ENCODE measurements around the gene PTPRCAP. TPM values are rescaled to one million over a fixed set of nuclear protein-coding genes. Genes with fewer than 3 reads are reported as not detected.
A peak's percentile ranks its signal among the peaks of the same experiment; 100 is the strongest.
"Not testable (repeated sequence)": the region's sequence is repeated elsewhere in the genome, so short reads cannot be mapped to it uniquely, and the experiment has no call there.

The PTPRCAP gene
- total and polyA plus RNA-seq, 2 experiments from 2014 or later = 3.2 to 6.1 TPM

GRCh38 chr11:67406969-67407687 lies 30.4 kb downstream of the PTPRCAP start:
- H3K36me3 ChIP-seq = no peaks in the 10 kb centered on the region

DNA sequence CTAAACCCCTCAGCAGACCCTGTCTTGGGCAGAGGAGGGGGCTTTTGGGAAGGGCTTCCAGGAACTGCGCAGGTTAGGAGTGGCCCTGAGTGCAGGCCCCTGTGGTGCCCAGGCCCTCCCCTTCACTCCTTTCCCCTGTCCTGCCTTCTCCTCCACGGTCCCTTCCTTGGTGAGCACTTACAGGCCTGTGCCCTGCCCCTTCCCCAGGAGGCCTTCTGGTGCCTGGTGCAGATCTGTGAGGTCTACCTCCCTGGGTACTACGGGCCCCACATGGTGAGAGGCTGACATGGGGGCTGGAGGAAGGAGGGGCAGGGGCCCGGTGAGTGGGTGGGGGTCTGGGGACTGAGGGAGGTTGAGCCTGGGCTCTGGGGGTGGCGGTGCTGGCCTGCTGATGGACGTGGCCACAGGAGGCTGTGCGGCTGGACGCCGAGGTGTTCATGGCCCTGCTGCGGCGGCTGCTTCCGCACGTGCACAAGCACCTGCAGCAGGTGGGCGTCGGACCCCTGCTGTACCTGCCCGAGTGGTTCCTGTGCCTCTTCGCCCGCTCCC lies 31.0 kb downstream of the PTPRCAP start:
- Histone ChIP-seq H3K36me3 (no peaks in the 10 kb centered on the region), H3K27ac (no peak overlapping the region), H3K4me3 (no peak overlapping the region), H3K27me3 (no peaks in the 10 kb centered on the region), H3K9me3 (ENCODE audit: low read depth) (no peaks in the 10 kb centered on the region), H3K4me1 (ENCODE audit: low read depth) (peaks cover 5% of the 10 kb centered on the region)
- TF ChIP-seq CTCF (IDR thresholded peaks at IDR 0.05; ENCODE audit: low read depth, low read length) = no peak
- no peak for DNase-seq (ENCODE audit: low read depth in 1 of 2, low spot score in 1 of 2)

More at GRCh38 chr11:67406969-67407687, 30.4 kb downstream of the PTPRCAP start:
- no peak overlapping the region for H3K27ac ChIP-seq
- no peak overlapping the region for H3K4me3 ChIP-seq
- H3K27me3 ChIP-seq = no peaks in the 10 kb centered on the region
- no peak for DNase-seq (ENCODE audit: low read depth in 1 of 2, low spot score in 1 of 2)
- H3K4me1 ChIP-seq (ENCODE audit: low read depth) = peaks cover 4% of the 10 kb centered on the region
- TF ChIP-seq CTCF (IDR thresholded peaks at IDR 0.05; ENCODE audit: low read depth, low read length) = no peak
- H3K9me3 ChIP-seq (ENCODE audit: low read depth) = no peaks in the 10 kb centered on the region

GRCh38 chr11:67405688-67406339 lies 31.7 kb downstream of the PTPRCAP start:
- no peaks in the 10 kb centered on the region for H3K9me3 ChIP-seq (ENCODE audit: low read depth)
- H3K4me1 ChIP-seq (ENCODE audit: low read depth) = peaks cover 6% of the 10 kb centered on the region
- DNase-seq (ENCODE audit: low read depth in 1 of 2, low spot score in 1 of 2) = no peak
- no peak for TF ChIP-seq CTCF (IDR thresholded peaks at IDR 0.05; ENCODE audit: low read depth, low read length)
- H3K36me3 ChIP-seq = no peaks in the 10 kb centered on the region
- H3K4me3 ChIP-seq = no peak overlapping the region
- H3K27me3 ChIP-seq = no peaks in the 10 kb centered on the region
- H3K27ac ChIP-seq = no peak overlapping the region

GRCh38 chr11:67405196-67405567 lies 32.3 kb downstream of the PTPRCAP start:
- no peaks in the 10 kb centered on the region for H3K9me3 ChIP-seq (ENCODE audit: low read depth)
- no peak for TF ChIP-seq CTCF (IDR thresholded peaks at IDR 0.05; ENCODE audit: low read depth, low read length)
- no peak for DNase-seq (ENCODE audit: low read depth in 1 of 2, low spot score in 1 of 2)
- H3K4me3 ChIP-seq = no peak overlapping the region
- no peaks in the 10 kb centered on the region for H3K36me3 ChIP-seq
- H3K27ac ChIP-seq = no peak overlapping the region
- H3K4me1 ChIP-seq (ENCODE audit: low read depth) = peaks cover 10% of the 10 kb centered on the region
- no peaks in the 10 kb centered on the region for H3K27me3 ChIP-seq

DNA sequence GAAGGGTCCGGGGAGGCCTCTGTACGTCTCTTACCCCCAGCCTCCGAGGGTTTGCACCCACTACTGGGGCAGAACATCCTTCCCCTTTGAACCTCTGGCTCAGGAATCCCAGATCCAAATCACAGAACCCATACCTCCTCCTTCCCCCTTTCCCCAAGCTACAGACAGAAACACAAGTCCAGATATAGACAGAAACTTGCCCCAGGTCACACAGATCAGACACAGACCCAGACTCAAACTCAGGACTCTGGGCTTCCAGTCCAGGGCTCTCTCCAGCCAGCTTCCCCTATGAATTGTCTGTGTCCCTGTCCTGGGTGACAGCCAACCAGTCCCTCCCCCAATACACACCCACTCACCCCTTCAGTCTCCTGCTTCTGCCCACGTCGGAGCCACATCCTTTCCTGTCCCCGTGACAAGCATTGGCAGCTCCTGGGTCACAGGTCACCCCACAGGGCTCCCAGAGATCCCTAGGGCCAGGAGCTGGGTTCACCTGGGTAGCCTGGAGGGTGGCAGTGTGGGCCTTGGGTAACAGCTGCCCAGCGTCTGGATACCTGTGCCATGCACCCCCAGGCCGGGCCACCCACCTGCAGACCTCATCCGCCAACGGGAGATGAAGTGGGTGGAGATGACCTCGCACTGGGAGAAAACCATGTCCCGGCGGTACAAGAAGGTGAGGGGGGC lies 32.8 kb downstream of the PTPRCAP start:
- H3K4me1 ChIP-seq (ENCODE audit: low read depth) = peaks cover 10% of the 10 kb centered on the region
- DNase-seq (ENCODE audit: low read depth in 1 of 2, low spot score in 1 of 2) = no peak
- H3K27me3 ChIP-seq = no peaks in the 10 kb centered on the region
- no peaks in the 10 kb centered on the region for H3K36me3 ChIP-seq
- no peaks in the 10 kb centered on the region for H3K9me3 ChIP-seq (ENCODE audit: low read depth)
- H3K4me3 ChIP-seq = no peak overlapping the region
- TF ChIP-seq CTCF (IDR thresholded peaks at IDR 0.05; ENCODE audit: low read depth, low read length) = no peak
- no peak overlapping the region for H3K27ac ChIP-seq

DNA sequence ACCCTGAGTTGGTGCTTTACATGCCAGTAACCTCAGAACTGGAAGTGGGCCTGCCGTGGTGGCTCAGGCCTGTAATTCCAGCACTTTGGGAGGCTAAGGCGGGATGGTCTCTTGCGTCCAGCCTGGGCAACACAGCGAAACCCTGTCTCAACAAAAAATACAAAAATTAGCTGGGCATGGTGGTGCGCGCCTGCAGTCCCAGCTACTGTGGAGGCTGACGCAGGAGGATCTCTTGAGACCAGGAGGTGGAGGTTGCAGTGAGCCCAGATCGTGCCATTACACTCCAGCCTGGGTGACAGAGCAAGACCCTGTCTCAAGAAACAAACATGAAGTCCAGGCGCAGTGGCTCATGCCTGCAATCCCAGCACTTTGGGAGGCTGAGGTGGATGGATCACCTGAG lies 34.4 kb downstream of the PTPRCAP start:
- not testable (repeated sequence) for DNase-seq (ENCODE audit: low read depth in 1 of 2, low spot score in 1 of 2); H3K9me3 ChIP-seq (ENCODE audit: low read depth)
- peaks cover 10% of the 10 kb centered on the region for H3K4me1 ChIP-seq (ENCODE audit: low read depth)

GRCh38 chr11:67402192-67402839 lies 35.2 kb downstream of the PTPRCAP start:
- peaks cover 10% of the 10 kb centered on the region for H3K4me1 ChIP-seq (ENCODE audit: low read depth)
- peaks cover 17% of the 10 kb centered on the region for H3K36me3 ChIP-seq
- not testable (repeated sequence) for H3K27me3 ChIP-seq; H3K9me3 ChIP-seq (ENCODE audit: low read depth); DNase-seq (ENCODE audit: low read depth in 1 of 2, low spot score in 1 of 2); H3K4me3 ChIP-seq
- H3K27ac ChIP-seq = peak overlapping the region; percentile 58

More for the DNA sequence above, 34.4 kb downstream of the PTPRCAP start:
- H3K36me3 ChIP-seq, H3K27ac ChIP-seq, H3K27me3 ChIP-seq, H3K4me3 ChIP-seq: not testable (repeated sequence)

All from cardiac muscle cell (in vitro differentiated cells and primary cell).